SK-N-SH treated with all-trans-retinoic acid at 6 μM for 48 hours (cell line): ENCODE data around the gene RGS4.

Experiments
- PPARA ChIP-seq: fragments of 250-450 bp; sonication (Bioruptor Pico); IDR thresholded peaks from 2 replicates; pipeline ENCODE4 v1.5.0; 2020; ENCODE audit warnings: mild to moderate bottlenecking, borderline replicate concordance
- TF ChIP-seq, protein P1 (sequence below): fragments of 250-450 bp; sonication (Bioruptor Pico); IDR thresholded peaks from 2 replicates; pipeline ENCODE4 v1.8.0; 2021; ENCODE audit warnings: low read depth, mild to moderate bottlenecking, moderate library complexity, borderline replicate concordance

DNA sequence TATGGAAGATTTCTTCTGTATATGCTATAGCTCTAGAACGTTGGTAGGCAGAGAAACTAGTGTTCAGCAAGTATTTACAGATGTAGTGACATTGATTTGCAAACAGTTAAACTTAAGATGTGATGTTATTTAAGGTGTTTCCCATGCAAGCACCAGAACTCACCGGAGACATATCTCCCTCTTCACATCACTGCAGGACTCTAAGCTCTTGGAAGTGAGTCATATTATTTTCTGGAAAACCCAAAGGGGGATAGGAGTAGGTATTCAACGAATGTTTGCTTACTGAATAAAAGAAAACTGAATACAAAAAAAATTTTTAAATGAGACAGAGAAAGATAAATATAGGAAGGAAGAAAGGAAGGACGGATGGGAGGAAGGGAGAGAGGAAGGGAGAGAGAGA, 25.0 kb downstream of the RGS4 start:
- no peak for TF ChIP-seq PPARA (CRISPR knock-in tag)
- TF ChIP-seq, protein P1, sequence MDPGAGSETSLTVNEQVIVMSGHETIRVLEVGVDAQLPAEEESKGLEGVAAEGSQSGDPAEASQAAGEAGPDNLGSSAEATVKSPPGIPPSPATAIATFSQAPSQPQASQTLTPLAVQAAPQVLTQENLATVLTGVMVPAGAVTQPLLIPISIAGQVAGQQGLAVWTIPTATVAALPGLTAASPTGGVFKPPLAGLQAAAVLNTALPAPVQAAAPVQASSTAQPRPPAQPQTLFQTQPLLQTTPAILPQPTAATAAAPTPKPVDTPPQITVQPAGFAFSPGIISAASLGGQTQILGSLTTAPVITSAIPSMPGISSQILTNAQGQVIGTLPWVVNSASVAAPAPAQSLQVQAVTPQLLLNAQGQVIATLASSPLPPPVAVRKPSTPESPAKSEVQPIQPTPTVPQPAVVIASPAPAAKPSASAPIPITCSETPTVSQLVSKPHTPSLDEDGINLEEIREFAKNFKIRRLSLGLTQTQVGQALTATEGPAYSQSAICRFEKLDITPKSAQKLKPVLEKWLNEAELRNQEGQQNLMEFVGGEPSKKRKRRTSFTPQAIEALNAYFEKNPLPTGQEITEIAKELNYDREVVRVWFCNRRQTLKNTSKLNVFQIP (CRISPR knock-in tag), result no peak
